HG03108 (cell line): ENCODE measurements around the gene SSBP1.
"Not testable (repeated sequence)": the region's sequence is repeated elsewhere in the genome, so short reads cannot be mapped to it uniquely, and the experiment has no call there.

ENCODE experiments used
- ATAC-seq: cut with Tn5 transposase; IDR thresholded peaks from one replicate; pipeline ENCODE4 v1.9.1; 2021; ENCODE audit warnings: moderate library complexity; ENCODE audit not compliant: unreplicated experiment

The SSBP1 gene

GRCh38 chr7:141763797-141764196 lies 25.6 kb downstream of the SSBP1 start, which contains the start of gene TAS2R3:
Gene TAS2R3 (plus strand): TSS chr7:141764097. CDS start chr7:141764159, 62 bp downstream.
- no peak for ATAC-seq

- not testable (repeated sequence) for ATAC-seq
Measured at GRCh38 chr7:141770083-141770583, 32.0 kb downstream of the SSBP1 start.

- ATAC-seq = no peak
Measured at GRCh38 chr7:141776374-141776773, 38.2 kb downstream of the SSBP1 start, which contains the start of gene TAS2R4. Gene TAS2R4 (plus strand): TSS chr7:141776674. CDS start chr7:141778489, 1,815 bp downstream.

- ATAC-seq = no peak
Measured at GRCh38 chr7:141785706-141786552, 47.8 kb downstream of the SSBP1 start.

- ATAC-seq = no peak
Measured at GRCh38 chr7:141788296-141788695, 50.1 kb downstream of the SSBP1 start.

GRCh38 chr7:141789917-141790316 lies 51.8 kb downstream of the SSBP1 start, which contains the start of gene TAS2R5:
Gene TAS2R5 (plus strand): TSS chr7:141790217. CDS start chr7:141790362, 145 bp downstream.
- no peak for ATAC-seq

GRCh38 chr7:141792526-141792925 lies 54.4 kb downstream of the SSBP1 start:
- ATAC-seq = no peak
